ENCODE results near the gene ARID5B. TPM values are rescaled to one million over a fixed set of nuclear protein-coding genes. Genes with fewer than 3 reads are reported as not detected.
A peak's percentile ranks its signal among the peaks of the same experiment; 100 is the strongest.

ARID5B gene
- total and polyA plus RNA-seq, 5 donors from 2014 or later, result 58.1 to 169 (median 64.0) TPM

- peak overlapping the region; percentile 84 to 94 (median 94) for H3K4me3 Mint-ChIP-seq
- no peaks in the 10 kb centered on the region for H3K9me3 ChIP-seq (ENCODE audit: control insufficient read depth in 2 of 2, low read length in 2 of 2)
- H3K27me3 ChIP-seq (ENCODE audit: control insufficient read depth, insufficient read depth, low read length), result no peaks in the 10 kb centered on the region
- peaks cover 70 to 99% (median 87%) of the 10 kb centered on the region in 4 donors for H3K4me1 Mint-ChIP-seq
- no peaks in the 10 kb centered on the region for H3K27me3 Mint-ChIP-seq
- ATAC-seq (ENCODE audit: low read depth in 2 of 2) (no peak), DNase-seq (peak in 1 of 3 donors; percentile 49)
- H3K27ac ChIP-seq (ENCODE audit: insufficient read depth, low read length, poor library complexity, severe bottlenecking), result peak overlapping the region; percentile 95
- peaks cover 0 to 4% (median 0%) of the 10 kb centered on the region in 7 donors for H3K9me3 Mint-ChIP-seq
- H3K36me3 Mint-ChIP-seq, result peaks cover 88% of the 10 kb centered on the region
- peaks cover 94% of the 10 kb centered on the region for H3K4me1 ChIP-seq (ENCODE audit: control insufficient read depth, insufficient read depth, low read length, poor library complexity, severe bottlenecking)
- H3K27ac Mint-ChIP-seq, result peak overlapping the region; percentile 39 to 95 (median 95)
- H3K4me3 ChIP-seq (ENCODE audit: low read depth, low read length), result peak overlapping the region; percentile 99
- peaks cover 80% of the 10 kb centered on the region for H3K36me3 ChIP-seq (ENCODE audit: control insufficient read depth, insufficient read depth, low read length)
Observed at GRCh38 chr10:62056219-62056618, 154.7 kb downstream of the ARID5B start.

GRCh38 chr10:62056698-62057097 is 155.2 kb downstream of the ARID5B start:
- Mint-ChIP-seq H3K27ac (peak overlapping the region in 2 of 3 donors; percentile 95), H3K9me3 (peaks cover 0 to 6% (median 0%) of the 10 kb centered on the region in 7 donors), H3K4me1 (peaks cover 72 to 99% (median 87%) of the 10 kb centered on the region in 4 donors), H3K27me3 (no peaks in the 10 kb centered on the region), H3K4me3 (peak overlapping the region; percentile 84 to 94 (median 94)), H3K36me3 (peaks cover 88% of the 10 kb centered on the region)
- H3K36me3 ChIP-seq (ENCODE audit: control insufficient read depth, insufficient read depth, low read length), result peaks cover 81% of the 10 kb centered on the region
- DNase-seq, result no peak
- peak overlapping the region; percentile 99 for H3K4me3 ChIP-seq (ENCODE audit: low read depth, low read length)
- H3K9me3 ChIP-seq (ENCODE audit: control insufficient read depth in 2 of 2, low read length in 2 of 2), result no peaks in the 10 kb centered on the region
- no peak for ATAC-seq (ENCODE audit: low read depth in 2 of 2)
- peaks cover 94% of the 10 kb centered on the region for H3K4me1 ChIP-seq (ENCODE audit: control insufficient read depth, insufficient read depth, low read length, poor library complexity, severe bottlenecking)
- H3K27ac ChIP-seq (ENCODE audit: insufficient read depth, low read length, poor library complexity, severe bottlenecking), result peak overlapping the region; percentile 95
- H3K27me3 ChIP-seq (ENCODE audit: control insufficient read depth, insufficient read depth, low read length), result no peaks in the 10 kb centered on the region

DNA sequence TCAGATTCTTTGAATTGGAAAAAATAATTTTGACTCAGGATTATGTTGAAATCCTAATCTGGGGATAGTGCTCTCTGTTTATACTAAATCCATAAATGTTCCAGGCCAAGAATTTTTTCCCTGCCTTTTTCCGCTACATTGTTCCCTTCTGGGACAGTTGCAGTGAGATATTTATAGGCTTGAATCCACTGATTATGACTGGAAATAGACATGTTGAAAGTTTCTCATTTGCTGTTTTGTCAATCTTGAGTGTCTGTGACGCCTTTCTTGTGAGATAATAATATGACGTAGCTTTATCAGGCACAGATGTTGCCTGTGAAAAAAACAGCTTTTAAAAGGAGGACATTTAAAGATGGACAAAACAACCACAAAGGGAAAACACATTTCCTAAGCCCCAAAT is 155.9 kb downstream of the ARID5B start:
- peaks cover 0 to 9% (median 0%) of the 10 kb centered on the region in 7 donors for H3K9me3 Mint-ChIP-seq
- no peaks in the 10 kb centered on the region for H3K27me3 Mint-ChIP-seq
- H3K4me3 Mint-ChIP-seq, result peak overlapping the region; percentile 84 to 94 (median 93)
- Histone ChIP-seq H3K9me3 (ENCODE audit: control insufficient read depth in 2 of 2, low read length in 2 of 2) (no peaks in the 10 kb centered on the region), H3K27me3 (ENCODE audit: control insufficient read depth, insufficient read depth, low read length) (no peaks in the 10 kb centered on the region), H3K4me1 (ENCODE audit: control insufficient read depth, insufficient read depth, low read length, poor library complexity, severe bottlenecking) (peaks cover 94% of the 10 kb centered on the region), H3K36me3 (ENCODE audit: control insufficient read depth, insufficient read depth, low read length) (peaks cover 81% of the 10 kb centered on the region), H3K4me3 (ENCODE audit: low read depth, low read length) (peak overlapping the region; percentile 99), H3K27ac (ENCODE audit: insufficient read depth, low read length, poor library complexity, severe bottlenecking) (peak overlapping the region; percentile 95)
- peaks cover 79 to 100% (median 91%) of the 10 kb centered on the region in 4 donors for H3K4me1 Mint-ChIP-seq
- H3K36me3 Mint-ChIP-seq, result peaks cover 91% of the 10 kb centered on the region
- DNase-seq, result no peak
- no peak for ATAC-seq (ENCODE audit: low read depth in 2 of 2)
- H3K27ac Mint-ChIP-seq, result peak overlapping the region in 2 of 3 donors; percentile 95

- H3K4me1 ChIP-seq (ENCODE audit: control insufficient read depth, insufficient read depth, low read length, poor library complexity, severe bottlenecking), result peaks cover 94% of the 10 kb centered on the region
- no peaks in the 10 kb centered on the region for H3K27me3 ChIP-seq (ENCODE audit: control insufficient read depth, insufficient read depth, low read length)
- peaks cover 77% of the 10 kb centered on the region for H3K36me3 ChIP-seq (ENCODE audit: control insufficient read depth, insufficient read depth, low read length)
- H3K4me3 Mint-ChIP-seq, result peak overlapping the region; percentile 84 to 94 (median 93)
- ATAC-seq (ENCODE audit: low read depth in 2 of 2) (no peak), DNase-seq (no peak)
- no peaks in the 10 kb centered on the region for H3K9me3 ChIP-seq (ENCODE audit: control insufficient read depth in 2 of 2, low read length in 2 of 2)
- peak overlapping the region; percentile 95 for H3K27ac ChIP-seq (ENCODE audit: insufficient read depth, low read length, poor library complexity, severe bottlenecking)
- H3K27me3 Mint-ChIP-seq, result no peaks in the 10 kb centered on the region
- H3K9me3 Mint-ChIP-seq, result peaks cover 0 to 9% (median 0%) of the 10 kb centered on the region in 7 donors
- H3K4me1 Mint-ChIP-seq, result peaks cover 82 to 100% (median 91%) of the 10 kb centered on the region in 4 donors
- peaks cover 91% of the 10 kb centered on the region for H3K36me3 Mint-ChIP-seq
- H3K27ac Mint-ChIP-seq, result peak overlapping the region in 2 of 3 donors; percentile 95
- peak overlapping the region; percentile 99 for H3K4me3 ChIP-seq (ENCODE audit: low read depth, low read length)
Observed at GRCh38 chr10:62057850-62058249, 156.4 kb downstream of the ARID5B start.

DNA sequence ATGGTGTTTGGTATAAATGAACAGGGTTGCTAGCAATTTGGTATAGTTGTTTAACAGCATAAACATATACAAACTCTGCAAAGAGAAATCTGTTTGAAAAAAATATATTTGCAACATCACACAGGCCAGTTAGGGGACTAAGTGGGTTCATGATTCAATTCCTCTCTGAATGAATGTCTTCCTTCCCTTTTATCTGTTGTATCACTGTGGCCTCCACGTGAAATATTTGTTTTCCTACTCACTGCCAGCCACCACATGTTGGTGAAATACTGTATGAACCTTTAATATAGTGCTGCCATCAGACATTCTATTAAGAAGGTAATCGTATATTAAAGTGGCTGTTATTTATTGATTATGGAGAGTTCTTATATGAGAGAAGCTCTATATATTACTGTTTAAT is 157.0 kb downstream of the ARID5B start:
- Histone ChIP-seq H3K9me3 (ENCODE audit: control insufficient read depth in 2 of 2, low read length in 2 of 2) (no peaks in the 10 kb centered on the region), H3K27me3 (ENCODE audit: control insufficient read depth, insufficient read depth, low read length) (no peaks in the 10 kb centered on the region), H3K27ac (ENCODE audit: insufficient read depth, low read length, poor library complexity, severe bottlenecking) (peak overlapping the region; percentile 51), H3K4me3 (ENCODE audit: low read depth, low read length) (peak overlapping the region; percentile 99), H3K36me3 (ENCODE audit: control insufficient read depth, insufficient read depth, low read length) (peaks cover 74% of the 10 kb centered on the region), H3K4me1 (ENCODE audit: control insufficient read depth, insufficient read depth, low read length, poor library complexity, severe bottlenecking) (peaks cover 90% of the 10 kb centered on the region)
- peak overlapping the region; percentile 23 to 90 (median 71) for H3K27ac Mint-ChIP-seq
- peaks cover 91% of the 10 kb centered on the region for H3K36me3 Mint-ChIP-seq
- peak overlapping the region; percentile 75 to 94 (median 88) for H3K4me3 Mint-ChIP-seq
- peaks cover 82 to 100% (median 92%) of the 10 kb centered on the region in 4 donors for H3K4me1 Mint-ChIP-seq
- no peak for ATAC-seq (ENCODE audit: low read depth in 2 of 2)
- H3K27me3 Mint-ChIP-seq, result no peaks in the 10 kb centered on the region
- no peak for DNase-seq
- peaks cover 0 to 8% (median 0%) of the 10 kb centered on the region in 7 donors for H3K9me3 Mint-ChIP-seq

GRCh38 chr10:62058896-62059216 is 157.4 kb downstream of the ARID5B start:
- peak overlapping the region; percentile 17 to 90 (median 71) for H3K27ac Mint-ChIP-seq
- peaks cover 82 to 99% (median 92%) of the 10 kb centered on the region in 4 donors for H3K4me1 Mint-ChIP-seq
- Histone ChIP-seq H3K9me3 (ENCODE audit: control insufficient read depth in 2 of 2, low read length in 2 of 2) (no peaks in the 10 kb centered on the region), H3K36me3 (ENCODE audit: control insufficient read depth, insufficient read depth, low read length) (peaks cover 74% of the 10 kb centered on the region), H3K27ac (ENCODE audit: insufficient read depth, low read length, poor library complexity, severe bottlenecking) (peak overlapping the region; percentile 51), H3K4me1 (ENCODE audit: control insufficient read depth, insufficient read depth, low read length, poor library complexity, severe bottlenecking) (peaks cover 90% of the 10 kb centered on the region), H3K4me3 (ENCODE audit: low read depth, low read length) (peak overlapping the region; percentile 99), H3K27me3 (ENCODE audit: control insufficient read depth, insufficient read depth, low read length) (no peaks in the 10 kb centered on the region)
- DNase-seq (no peak), ATAC-seq (ENCODE audit: low read depth in 2 of 2) (no peak)
- peaks cover 0 to 8% (median 0%) of the 10 kb centered on the region in 7 donors for H3K9me3 Mint-ChIP-seq
- no peaks in the 10 kb centered on the region for H3K27me3 Mint-ChIP-seq
- H3K36me3 Mint-ChIP-seq, result peaks cover 91% of the 10 kb centered on the region
- peak overlapping the region in 3 of 4 donors; percentile 33 to 84 (median 75) for H3K4me3 Mint-ChIP-seq

DNA sequence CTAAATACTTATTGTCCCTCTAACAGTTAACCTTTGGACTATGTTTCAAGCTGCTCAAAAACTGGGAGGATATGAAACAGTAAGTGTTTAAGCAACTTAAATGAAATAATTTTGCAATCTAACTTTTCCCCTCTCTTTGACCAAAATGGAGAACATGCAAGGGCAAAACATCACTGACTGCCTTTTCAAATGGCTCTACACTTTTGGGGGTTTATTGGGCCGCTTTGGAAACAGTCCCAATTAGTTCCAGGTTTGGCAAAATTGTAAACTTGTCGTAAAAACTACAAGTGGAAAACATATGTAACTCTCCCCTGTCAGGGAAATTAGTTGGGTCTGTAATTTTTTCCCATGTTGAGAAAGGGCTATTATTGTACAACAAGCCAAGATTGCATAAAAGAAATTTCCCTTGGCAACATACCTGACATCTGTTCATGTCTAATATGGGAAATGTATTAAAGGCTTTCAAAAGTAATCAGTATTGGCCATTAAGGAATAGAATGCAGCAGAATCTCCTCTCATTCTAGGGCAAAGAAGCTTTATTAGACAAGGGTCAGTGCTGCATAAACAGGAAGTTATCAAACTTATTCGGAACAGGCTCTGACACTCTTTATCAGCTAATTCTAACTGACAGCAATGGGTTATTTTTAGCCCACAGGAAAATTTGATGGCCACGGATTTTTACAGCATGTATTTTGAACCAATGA is 157.9 kb downstream of the ARID5B start:
- no peak for ATAC-seq (ENCODE audit: low read depth in 2 of 2)
- Mint-ChIP-seq H3K4me1 (peaks cover 84 to 99% (median 89%) of the 10 kb centered on the region in 4 donors), H3K27ac (peak overlapping the region; percentile 6 to 90 (median 23))

More for the DNA sequence above, 157.9 kb downstream of the ARID5B start:
- Histone ChIP-seq H3K9me3 (ENCODE audit: control insufficient read depth in 2 of 2, low read length in 2 of 2) (no peaks in the 10 kb centered on the region), H3K27ac (ENCODE audit: insufficient read depth, low read length, poor library complexity, severe bottlenecking) (peak overlapping the region; percentile 51), H3K27me3 (ENCODE audit: control insufficient read depth, insufficient read depth, low read length) (no peaks in the 10 kb centered on the region), H3K4me3 (ENCODE audit: low read depth, low read length) (peak overlapping the region; percentile 99), H3K36me3 (ENCODE audit: control insufficient read depth, insufficient read depth, low read length) (peaks cover 79% of the 10 kb centered on the region), H3K4me1 (ENCODE audit: control insufficient read depth, insufficient read depth, low read length, poor library complexity, severe bottlenecking) (peaks cover 90% of the 10 kb centered on the region)
- Mint-ChIP-seq H3K9me3 (peaks cover 0 to 8% (median 0%) of the 10 kb centered on the region in 7 donors), H3K36me3 (peaks cover 90% of the 10 kb centered on the region), H3K27me3 (no peaks in the 10 kb centered on the region), H3K4me3 (peak overlapping the region; percentile 33 to 84 (median 75))
- DNase-seq, result no peak
